CD4-positive, alpha-beta memory T cell (primary cell): Measurements from ENCODE around the gene SARM1. TPM values are rescaled to one million over a fixed set of nuclear protein-coding genes. Genes with fewer than 3 reads are reported as not detected.

Experiments used
- CTCF ChIA-PET: fragments of 350-600 bp; sonication (Branson Sonifier 250); formaldehyde crosslinking; loops from one replicate; lab custom pipeline; 2021; ENCODE audit warnings: inconsistent platforms; ENCODE audit not compliant: partially characterized antibody; lab: Charles Lee
- POLR2A ChIA-PET: fragments of 350-600 bp; sonication (Branson Sonifier 250); formaldehyde crosslinking; loops from one replicate; lab custom pipeline; 2021; ENCODE audit not compliant: partially characterized antibody; lab: Charles Lee
- DNase-seq, 5 donors: peaks; one replicate each; pipeline versions ENCODE4 v3.0.0 to v3.0.0-alpha.2; 2020 to 2022; ENCODE audit warnings: mixed read lengths in 1 of 5
- H3K27ac ChIP-seq: one replicate; pipeline ENCODE4 v1.7.0; 2013; ENCODE audit warnings: low read depth, low read length
- H3K27me3 ChIP-seq: 2 replicates; pipeline ENCODE4 v1.7.0; 2013; ENCODE audit warnings: mild to moderate bottlenecking, low read length, moderate library complexity; ENCODE audit not compliant: insufficient read depth
- H3K36me3 ChIP-seq: 2 replicates; pipeline ENCODE4 v1.7.0; 2013; ENCODE audit warnings: mild to moderate bottlenecking, low read length, moderate library complexity; ENCODE audit not compliant: insufficient read depth
- H3K4me1 ChIP-seq: 2 replicates; pipeline ENCODE4 v1.7.0; 2013; ENCODE audit warnings: mild to moderate bottlenecking, low read length, moderate library complexity; ENCODE audit not compliant: insufficient read depth
- H3K4me3 ChIP-seq, 2 donors: one replicate each; pipeline ENCODE4 v1.7.0; 2013; ENCODE audit warnings: low read length in 2 of 2, mild to moderate bottlenecking in 1 of 2
- H3K9me3 ChIP-seq, 2 donors: one replicate each; pipeline ENCODE4 v1.7.0; 2013; ENCODE audit warnings: low read length in 2 of 2, control low read depth in 1 of 2; ENCODE audit not compliant: control insufficient read depth in 1 of 2
- H3K27ac Mint-ChIP-seq, 7 donors: one replicate each; pipeline ENCODE4 v1.8.0; 2020 to 2021; ENCODE audit warnings: mixed read lengths in 7 of 7, mild to moderate bottlenecking in 6 of 7, inconsistent platforms in 3 of 7, moderate library complexity in 3 of 7
- H3K27me3 Mint-ChIP-seq, 2 donors: one replicate each; pipeline ENCODE4 v1.8.0; 2020 to 2021; ENCODE audit warnings: mixed read lengths in 2 of 2
- H3K36me3 Mint-ChIP-seq, 2 donors: one replicate each; pipeline ENCODE4 v1.8.0; 2020 to 2021; ENCODE audit warnings: mixed read lengths in 2 of 2, inconsistent platforms in 1 of 2, mild to moderate bottlenecking in 1 of 2
- H3K4me1 Mint-ChIP-seq, 4 donors: one replicate each; pipeline ENCODE4 v1.8.0; 2020 to 2021; ENCODE audit warnings: mixed read lengths in 4 of 4, mild to moderate bottlenecking in 1 of 4
- H3K4me3 Mint-ChIP-seq, 8 donors: one replicate each; pipeline ENCODE4 v1.8.0; 2020 to 2021; ENCODE audit warnings: mixed read lengths in 8 of 8, mild to moderate bottlenecking in 7 of 8, moderate library complexity in 6 of 8, inconsistent platforms in 3 of 8
- H3K9me3 Mint-ChIP-seq, 8 donors: one replicate each; pipeline ENCODE4 v1.8.0; 2020 to 2021; ENCODE audit warnings: mixed read lengths in 8 of 8, mild to moderate bottlenecking in 5 of 8, inconsistent platforms in 3 of 8, moderate library complexity in 1 of 8
- intact Hi-C: fragments of 100-400 bp; cut with micrococcal nuclease; formaldehyde crosslinking; loops from one replicate; pipeline ENCODE4 v1.15.1; 2023
- microRNA-seq: library from miRNA; unstranded; fragments of <30 nt; microRNA quantifications from one replicate; pipeline ENCODE4 v1.2.0, GENCODE V29; 2021; ENCODE audit warnings: borderline replicate concordance, borderline number of aligned reads, borderline microRNAs expressed, mixed read lengths
- polyA plus RNA-seq, 2 donors: library from polyadenylated mRNA; unstranded; fragments of 300-500 nt; fragmentation: Illumina TruSeq; gene quantifications; one replicate each; pipeline ENCODE4 v1.2.3, GENCODE V29; 2021
- total RNA-seq, 2 experiments: library from RNA; stranded (reverse); gene quantifications; one replicate each; pipeline ENCODE4 v1.2.3, GENCODE V29; 2021

SARM1 gene
- total and polyA plus RNA-seq, 4 experiments from 2014 or later: 7.3 to 40.3 (median 23.6) TPM

- Mint-ChIP-seq H3K27ac (no peak overlapping the region), H3K36me3 (no peaks in the 10 kb centered on the region), H3K4me1 (no peaks in the 10 kb centered on the region), H3K27me3 (peaks cover 4 to 7% of the 10 kb centered on the region in 2 donors), H3K9me3 (peaks cover 0 to 7% (median 0%) of the 10 kb centered on the region in 8 donors), H3K4me3 (no peak overlapping the region)
- H3K4me1 ChIP-seq: no peaks in the 10 kb centered on the region
- no peak for DNase-seq
- no peaks in the 10 kb centered on the region for H3K27me3 ChIP-seq
- H3K36me3 ChIP-seq: no peaks in the 10 kb centered on the region
- no peak overlapping the region for H3K27ac ChIP-seq
- ChIA-PET POLR2A (no interaction called here), CTCF (no interaction called here)
- intact Hi-C loops: no loop called here
- H3K9me3 ChIP-seq: no peaks in the 10 kb centered on the region
- no peak overlapping the region for H3K4me3 ChIP-seq
Observed at GRCh38 chr17:28447396-28447760, 75.9 kb downstream of the SARM1 start.

- Mint-ChIP-seq H3K36me3 (no peaks in the 10 kb centered on the region), H3K27ac (no peak overlapping the region), H3K9me3 (peaks cover 0 to 6% (median 0%) of the 10 kb centered on the region in 8 donors), H3K27me3 (peaks cover 4 to 7% of the 10 kb centered on the region in 2 donors), H3K4me3 (no peak overlapping the region), H3K4me1 (no peaks in the 10 kb centered on the region)
- POLR2A ChIA-PET: no interaction called here
- DNase-seq: no peak
- Histone ChIP-seq H3K36me3 (no peaks in the 10 kb centered on the region), H3K27me3 (no peaks in the 10 kb centered on the region), H3K4me1 (no peaks in the 10 kb centered on the region), H3K4me3 (no peak overlapping the region), H3K27ac (no peak overlapping the region), H3K9me3 (no peaks in the 10 kb centered on the region)
- intact Hi-C loops: no loop called here
- CTCF ChIA-PET: no interaction called here
Observed at GRCh38 chr17:28449859-28450258, 78.4 kb downstream of the SARM1 start.

Small RNA genes within 50 kb of the gene (microRNA-seq; reads per million reads assigned to microRNA genes)
- 0.72 reads per million for gene MIR4723

Other genes starting within 250 kb of the SARM1 start
- gene TMEM97, start 52.5 kb upstream of the SARM1 start, total RNA-seq: 1 to 10 TPM; 2.4 to 2.6 TPM
- 1 to 10 TPM; 5.5 to 6.2 TPM for gene TMEM97, start 52.5 kb upstream of the SARM1 start, polyA plus RNA-seq
- gene IFT20, start 36.2 kb upstream of the SARM1 start, total RNA-seq: 10 to 100 TPM; 42.9 to 43.6 TPM
- gene IFT20, start 36.2 kb upstream of the SARM1 start, polyA plus RNA-seq: 10 to 100 TPM; 38.7 to 63.7 TPM
- 10 to 100 TPM; 26.2 to 32.1 TPM for gene TNFAIP1, start 35.9 kb upstream of the SARM1 start, total RNA-seq
- gene TNFAIP1, start 35.9 kb upstream of the SARM1 start, polyA plus RNA-seq: 10 to 100 TPM in 1 of 2 donors, 1 to 10 TPM in 1; 4.1 to 16.1 TPM
- 10 to 100 TPM; 27.8 to 28.7 TPM for gene POLDIP2, start 14.2 kb upstream of the SARM1 start, total RNA-seq
- 100 to 1,000 TPM in 1 of 2 donors, 10 to 100 TPM in 1; 67.8 to 125 TPM for gene POLDIP2, start 14.2 kb upstream of the SARM1 start, polyA plus RNA-seq
- gene SEBOX, start 6.5 kb upstream of the SARM1 start, total RNA-seq: not detected
- gene SEBOX, start 6.5 kb upstream of the SARM1 start, polyA plus RNA-seq: not detected
- under 1 TPM in 1 of 2 experiments, not detected in 1; 0.28 TPM for gene VTN, start 1.4 kb upstream of the SARM1 start, total RNA-seq
- gene VTN, start 1.4 kb upstream of the SARM1 start, polyA plus RNA-seq: not detected
- 1 to 10 TPM; 2.4 to 2.6 TPM for gene SLC46A1, start 34.5 kb downstream of the SARM1 start, total RNA-seq
- 1 to 10 TPM in 1 of 2 donors, not detected in 1; 2.3 TPM for gene SLC46A1, start 34.5 kb downstream of the SARM1 start, polyA plus RNA-seq
- not detected for gene SLC13A2, start 102.0 kb downstream of the SARM1 start, total RNA-seq
- not detected for gene SLC13A2, start 102.0 kb downstream of the SARM1 start, polyA plus RNA-seq
- not detected for gene FOXN1, start 134.7 kb downstream of the SARM1 start, total RNA-seq
- not detected for gene FOXN1, start 134.7 kb downstream of the SARM1 start, polyA plus RNA-seq
- gene UNC119, start 180.9 kb downstream of the SARM1 start, total RNA-seq: 10 to 100 TPM; 38.8 to 39.6 TPM
- 10 to 100 TPM; 31.8 to 44.0 TPM for gene UNC119, start 180.9 kb downstream of the SARM1 start, polyA plus RNA-seq
- gene PIGS, start 199.8 kb downstream of the SARM1 start, total RNA-seq: 10 to 100 TPM; 57.9 to 58.2 TPM
- 10 to 100 TPM; 57.3 to 69.8 TPM for gene PIGS, start 199.8 kb downstream of the SARM1 start, polyA plus RNA-seq
- gene ALDOC, start 205.2 kb downstream of the SARM1 start, total RNA-seq: 10 to 100 TPM; 30.1 to 33.7 TPM
- gene ALDOC, start 205.2 kb downstream of the SARM1 start, polyA plus RNA-seq: 10 to 100 TPM; 50.2 to 62.2 TPM
- 10 to 100 TPM in 1 of 2 experiments, 1 to 10 TPM in 1; 9.2 to 10.2 TPM for gene SPAG5, start 227.3 kb downstream of the SARM1 start, total RNA-seq
- 1 to 10 TPM in 1 of 2 donors, not detected in 1; 1.4 TPM for gene SPAG5, start 227.3 kb downstream of the SARM1 start, polyA plus RNA-seq
- 10 to 100 TPM; 27.2 to 29.6 TPM for gene RSKR, start 242.5 kb downstream of the SARM1 start, total RNA-seq
- not detected for gene RSKR, start 242.5 kb downstream of the SARM1 start, polyA plus RNA-seq